ENCODE results near the gene ADAMTS8.
A peak's percentile ranks its signal among the peaks of the same experiment; 100 is the strongest.
"Not testable (repeated sequence)": the region's sequence is repeated elsewhere in the genome, so short reads cannot be mapped to it uniquely, and the experiment has no call there.

ADAMTS8 gene

GRCh38 chr11:130445788-130446187 is 17.4 kb upstream of the ADAMTS8 start:
- Histone ChIP-seq H3K9ac (no peak overlapping the region), H3K4me1 (peaks cover 8 to 13% (median 12%) of the 10 kb centered on the region in 10 experiments; a peak in 18 of 20 replicates), H3K36me3 (no peaks in the 10 kb centered on the region), H3K27me3 (peaks cover 9 to 19% (median 16%) of the 10 kb centered on the region in 11 experiments; a peak in 21 of 22 replicates), H3K4me3 (no peak overlapping the region), H3K9me3 (replicated peaks in 1 of 11) (peaks cover 0 to 17% (median 8%) of the 10 kb centered on the region in 11 experiments; a peak in 13 of 22 replicates), H4K20me1 (no peaks in the 10 kb centered on the region; a peak in 1 of 22 replicates), H3K4me2 (no peak overlapping the region), H3K27ac (no peak overlapping the region)
- no peak for TF ChIP-seq Cebpa-rat (IDR thresholded peaks at IDR 0.05)

GRCh38 chr11:130442737-130443136 is 14.3 kb upstream of the ADAMTS8 start:
- H3K9ac ChIP-seq: no peak overlapping the region
- peaks cover 12 to 27% (median 24%) of the 10 kb centered on the region in 10 experiments for H3K4me1 ChIP-seq
- H4K20me1 ChIP-seq: no peaks in the 10 kb centered on the region
- no peak overlapping the region for H3K4me2 ChIP-seq
- H3K27ac ChIP-seq: no peak overlapping the region
- H3K9me3 ChIP-seq (replicated peaks in 1 of 11): peaks cover 0 to 17% (median 9%) of the 10 kb centered on the region in 11 experiments; a peak in 13 of 22 replicates
- no peak for TF ChIP-seq Cebpa-rat (IDR thresholded peaks at IDR 0.05)
- H3K36me3 ChIP-seq: no peaks in the 10 kb centered on the region
- H3K27me3 ChIP-seq: no peaks in the 10 kb centered on the region
- H3K4me3 ChIP-seq: no peak overlapping the region

- Histone ChIP-seq H3K4me3 (no peak overlapping the region), H3K4me1 (peaks cover 12 to 37% (median 35%) of the 10 kb centered on the region in 10 experiments), H3K4me2 (no peak overlapping the region; a peak in 1 of 22 replicates), H3K9ac (no peak overlapping the region), H3K27ac (no peak overlapping the region), H3K9me3 (replicated peaks in 1 of 11) (peaks cover 0 to 17% (median 9%) of the 10 kb centered on the region in 11 experiments; a peak in 13 of 22 replicates), H3K27me3 (no peaks in the 10 kb centered on the region), H3K36me3 (no peaks in the 10 kb centered on the region), H4K20me1 (no peaks in the 10 kb centered on the region)
- TF ChIP-seq Cebpa-rat (IDR thresholded peaks at IDR 0.05): no peak
Measured at GRCh38 chr11:130441719-130442118, 13.3 kb upstream of the ADAMTS8 start.

- Histone ChIP-seq H3K4me3 (no peak overlapping the region), H3K4me1 (peaks cover 19 to 53% (median 47%) of the 10 kb centered on the region in 10 experiments), H3K27ac (0 out of 22 replicates have a peak overlapping the region, but pooled peaks of 1 of the 11 experiments have one; percentile 40), H3K4me2 (peak overlapping the region; percentile 63 to 88 (median 79); a peak in 21 of 22 replicates), H3K27me3 (no peaks in the 10 kb centered on the region), H3K9ac (no peak overlapping the region), H4K20me1 (no peaks in the 10 kb centered on the region), H3K9me3 (replicated peaks in 1 of 11) (peaks cover 0 to 17% (median 9%) of the 10 kb centered on the region in 11 experiments; a peak in 13 of 22 replicates), H3K36me3 (no peaks in the 10 kb centered on the region)
- no peak for TF ChIP-seq Cebpa-rat (IDR thresholded peaks at IDR 0.05)
Measured at GRCh38 chr11:130439876-130440275, 11.5 kb upstream of the ADAMTS8 start.

- H3K27me3 ChIP-seq: no peaks in the 10 kb centered on the region
- peak overlapping the region in 3 of 11 experiments; percentile 11 to 40 (median 27); a peak in 2 of 22 replicates for H3K27ac ChIP-seq
- H4K20me1 ChIP-seq: no peaks in the 10 kb centered on the region
- H3K4me2 ChIP-seq: peak overlapping the region; percentile 63 to 88 (median 79)
- H3K4me1 ChIP-seq: peaks cover 19 to 53% (median 47%) of the 10 kb centered on the region in 10 experiments
- peaks cover 0 to 17% (median 9%) of the 10 kb centered on the region in 11 experiments; a peak in 13 of 22 replicates for H3K9me3 ChIP-seq (replicated peaks in 1 of 11)
- no peaks in the 10 kb centered on the region for H3K36me3 ChIP-seq
- no peak overlapping the region for H3K9ac ChIP-seq
- no peak for TF ChIP-seq Cebpa-rat (IDR thresholded peaks at IDR 0.05)
- H3K4me3 ChIP-seq: no peak overlapping the region; a peak in 1 of 20 replicates
Measured at GRCh38 chr11:130439160-130439519, 10.7 kb upstream of the ADAMTS8 start.

DNA sequence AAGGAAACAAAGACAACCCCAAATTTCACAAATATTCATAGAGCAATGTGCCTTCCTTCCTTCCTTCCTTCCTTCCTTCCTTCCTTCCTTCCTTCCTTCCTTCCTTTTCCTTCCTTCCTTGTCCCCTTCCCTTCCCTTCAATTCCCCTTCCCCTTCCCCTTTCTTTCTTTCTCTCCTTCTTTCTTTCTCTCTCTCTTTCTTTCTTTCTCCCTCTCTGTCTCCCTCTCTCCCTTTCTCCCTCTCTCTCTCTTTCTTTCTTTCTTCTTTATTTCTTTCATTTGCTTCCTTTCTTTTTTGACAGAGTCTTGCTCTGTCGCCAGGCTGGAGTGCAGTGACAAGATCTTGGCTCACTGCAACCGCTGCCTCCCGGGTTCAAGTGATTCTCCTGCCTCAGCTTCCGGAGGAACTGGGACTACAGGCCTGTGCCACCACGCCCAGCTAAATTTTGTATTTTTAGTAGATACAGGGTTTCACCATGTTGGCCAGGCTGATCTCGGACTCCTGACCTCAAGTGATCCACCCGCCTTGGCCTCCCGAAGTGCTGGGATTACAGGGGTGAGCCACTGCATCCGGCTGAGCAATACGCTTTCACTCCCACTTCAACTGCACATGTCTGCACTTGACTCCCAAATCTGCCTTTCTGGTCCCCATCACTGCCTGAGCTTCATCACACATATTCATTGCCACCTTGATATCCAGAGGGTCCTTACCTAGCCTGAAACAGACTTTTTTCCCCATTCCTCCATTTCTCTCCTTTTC is 10.2 kb upstream of the ADAMTS8 start:
- H3K4me1 ChIP-seq: peaks cover 19 to 53% (median 47%) of the 10 kb centered on the region in 10 experiments
- H3K27me3 ChIP-seq, H4K20me1 ChIP-seq, H3K9ac ChIP-seq, H3K4me3 ChIP-seq, H3K36me3 ChIP-seq: not testable (repeated sequence)
- H3K4me2 ChIP-seq: peak overlapping the region; percentile 63 to 88 (median 79)
- H3K9me3 ChIP-seq (replicated peaks in 1 of 11): peaks cover 0 to 17% (median 9%) of the 10 kb centered on the region in 11 experiments; a peak in 13 of 22 replicates
- H3K27ac ChIP-seq: peak overlapping the region in 3 of 11 experiments; percentile 27 to 49 (median 40); a peak in 4 of 22 replicates

- Histone ChIP-seq H3K36me3 (no peaks in the 10 kb centered on the region), H3K4me1 (peaks cover 19 to 53% (median 47%) of the 10 kb centered on the region in 10 experiments), H4K20me1 (no peaks in the 10 kb centered on the region), H3K9ac (no peak overlapping the region), H3K4me2 (peak overlapping the region in 10 of 11 experiments; percentile 1 to 88 (median 79); a peak in 18 of 22 replicates), H3K27ac (peak overlapping the region in 3 of 11 experiments; percentile 23 to 49 (median 35); a peak in 4 of 22 replicates), H3K9me3 (replicated peaks in 1 of 11) (peaks cover 0 to 17% (median 9%) of the 10 kb centered on the region in 11 experiments; a peak in 13 of 22 replicates), H3K27me3 (no peaks in the 10 kb centered on the region), H3K4me3 (no peak overlapping the region)
- no peak for TF ChIP-seq Cebpa-rat (IDR thresholded peaks at IDR 0.05)
Measured at GRCh38 chr11:130437848-130438247, 9.4 kb upstream of the ADAMTS8 start.

GRCh38 chr11:130436171-130436570 is 7.8 kb upstream of the ADAMTS8 start:
- Histone ChIP-seq H3K27me3 (no peaks in the 10 kb centered on the region), H3K9me3 (replicated peaks in 1 of 11) (peaks cover 0 to 11% (median 5%) of the 10 kb centered on the region in 11 experiments; a peak in 13 of 22 replicates), H4K20me1 (no peaks in the 10 kb centered on the region), H3K9ac (no peak overlapping the region; a peak in 1 of 22 replicates), H3K27ac (no peak overlapping the region), H3K4me1 (peaks cover 19 to 53% (median 47%) of the 10 kb centered on the region in 10 experiments), H3K4me2 (peak overlapping the region; percentile 6 to 88 (median 78); a peak in 21 of 22 replicates), H3K36me3 (no peaks in the 10 kb centered on the region), H3K4me3 (no peak overlapping the region)
- no peak for TF ChIP-seq Cebpa-rat (IDR thresholded peaks at IDR 0.05)

GRCh38 chr11:130435671-130436070 is 7.3 kb upstream of the ADAMTS8 start:
- H3K4me3 ChIP-seq: no peak overlapping the region
- no peak overlapping the region; a peak in 1 of 22 replicates for H3K9ac ChIP-seq
- H4K20me1 ChIP-seq: peaks cover 0 to 3% (median 0%) of the 10 kb centered on the region in 11 experiments; a peak in 1 of 22 replicates
- peaks cover 0 to 6% (median under 1%) of the 10 kb centered on the region in 11 experiments; a peak in 5 of 22 replicates for H3K9me3 ChIP-seq (replicated peaks in 1 of 11)
- no peaks in the 10 kb centered on the region for H3K36me3 ChIP-seq
- peak overlapping the region in 8 of 11 experiments; percentile 6 to 88 (median 79); a peak in 13 of 22 replicates for H3K4me2 ChIP-seq
- H3K27me3 ChIP-seq: peaks cover 3 to 4% (median 4%) of the 10 kb centered on the region in 11 experiments
- peaks cover 19 to 53% (median 47%) of the 10 kb centered on the region in 10 experiments for H3K4me1 ChIP-seq
- TF ChIP-seq Cebpa-rat (IDR thresholded peaks at IDR 0.05): no peak
- H3K27ac ChIP-seq: no peak overlapping the region

Measured in BLaER1 treated with 17β-estradiol and CSF1 and Interleukin-3, amounts not matched to agents 10 nM and 100 nM (cell line).